ENCODE data around the gene STXBP1.

STXBP1 gene

GRCh38 chr9:127664324-127664677, 52.2 kb downstream of the STXBP1 start:
- no peak overlapping the region for H3K27ac ChIP-seq (ENCODE audit: low read depth, low read length)
- no peak for TF ChIP-seq EZH2phosphoT487 (IDR thresholded peaks at IDR 0.05; ENCODE audit: borderline replicate concordance, low read length)
- TF ChIP-seq CTCF (IDR thresholded peaks at IDR 0.05; ENCODE audit: low read depth, low read length, poor library complexity, severe bottlenecking), result no peak
- H3K36me3 ChIP-seq (ENCODE audit: control insufficient read depth, low read length), result no peaks in the 10 kb centered on the region
- no peaks in the 10 kb centered on the region for H3K79me2 ChIP-seq (ENCODE audit: control insufficient read depth, low read length)
- no peak overlapping the region for H3K4me2 ChIP-seq (ENCODE audit: low read length)
- H3K9me3 ChIP-seq (ENCODE audit: control insufficient read depth, insufficient read depth, low read length), result no peaks in the 10 kb centered on the region
- no peaks in the 10 kb centered on the region for H3K9me2 ChIP-seq (replicated peaks; ENCODE audit: control insufficient read depth, low read length)
- H3K4me3 ChIP-seq (ENCODE audit: low read length), result no peak overlapping the region
- H4K20me1 ChIP-seq (ENCODE audit: control insufficient read depth, insufficient read depth, low read depth, low read length), result no peaks in the 10 kb centered on the region
- 0 out of 2 replicates have a peak, but pooled peaks cover 3% of the 10 kb centered on the region for H3F3A ChIP-seq (ENCODE audit: control insufficient read depth, insufficient read depth)
- H3K27me3 ChIP-seq (ENCODE audit: control insufficient read depth, low read length), result no peaks in the 10 kb centered on the region
- H3K4me1 ChIP-seq (ENCODE audit: control insufficient read depth, low read length), result no peaks in the 10 kb centered on the region

- Histone ChIP-seq H3K27ac (ENCODE audit: low read depth, low read length) (no peak overlapping the region), H3K36me3 (ENCODE audit: control insufficient read depth, low read length) (no peaks in the 10 kb centered on the region), H3K79me2 (ENCODE audit: control insufficient read depth, low read length) (no peaks in the 10 kb centered on the region), H3K9me2 (replicated peaks; ENCODE audit: control insufficient read depth, low read length) (no peaks in the 10 kb centered on the region), H3K4me2 (ENCODE audit: low read length) (no peak overlapping the region), H4K20me1 (ENCODE audit: control insufficient read depth, insufficient read depth, low read depth, low read length) (no peaks in the 10 kb centered on the region), H3F3A (ENCODE audit: control insufficient read depth, insufficient read depth) (0 out of 2 replicates have a peak, but pooled peaks cover 3% of the 10 kb centered on the region), H3K4me3 (ENCODE audit: low read length) (no peak overlapping the region), H3K4me1 (ENCODE audit: control insufficient read depth, low read length) (no peaks in the 10 kb centered on the region), H3K27me3 (ENCODE audit: control insufficient read depth, low read length) (no peaks in the 10 kb centered on the region), H3K9me3 (ENCODE audit: control insufficient read depth, insufficient read depth, low read length) (no peaks in the 10 kb centered on the region)
- TF ChIP-seq EZH2phosphoT487 (IDR thresholded peaks at IDR 0.05; ENCODE audit: borderline replicate concordance, low read length) (no peak), CTCF (IDR thresholded peaks at IDR 0.05; ENCODE audit: low read depth, low read length, poor library complexity, severe bottlenecking) (no peak)
Observed at GRCh38 chr9:127664678-127665507, 52.8 kb downstream of the STXBP1 start.

- Histone ChIP-seq H3K4me1 (ENCODE audit: control insufficient read depth, low read length) (no peaks in the 10 kb centered on the region), H3K9me3 (ENCODE audit: control insufficient read depth, insufficient read depth, low read length) (no peaks in the 10 kb centered on the region), H3K27ac (ENCODE audit: low read depth, low read length) (no peak overlapping the region), H3K79me2 (ENCODE audit: control insufficient read depth, low read length) (no peaks in the 10 kb centered on the region), H3K9me2 (replicated peaks; ENCODE audit: control insufficient read depth, low read length) (no peaks in the 10 kb centered on the region), H3K36me3 (ENCODE audit: control insufficient read depth, low read length) (no peaks in the 10 kb centered on the region), H4K20me1 (ENCODE audit: control insufficient read depth, insufficient read depth, low read depth, low read length) (no peaks in the 10 kb centered on the region), H3K4me3 (ENCODE audit: low read length) (no peak overlapping the region), H3K4me2 (ENCODE audit: low read length) (no peak overlapping the region), H3K27me3 (ENCODE audit: control insufficient read depth, low read length) (no peaks in the 10 kb centered on the region), H3F3A (ENCODE audit: control insufficient read depth, insufficient read depth) (no peaks in the 10 kb centered on the region)
- no peak for TF ChIP-seq CTCF (IDR thresholded peaks at IDR 0.05; ENCODE audit: low read depth, low read length, poor library complexity, severe bottlenecking)
- no peak for TF ChIP-seq EZH2phosphoT487 (IDR thresholded peaks at IDR 0.05; ENCODE audit: borderline replicate concordance, low read length)
Observed at GRCh38 chr9:127667127-127667844, 55.2 kb downstream of the STXBP1 start.
